Measurements from ENCODE around the gene PRAMEF20. TPM values are rescaled to one million over a fixed set of nuclear protein-coding genes. Genes with fewer than 3 reads are reported as not detected.

Gene PRAMEF20
- total RNA-seq, 1 donor from 2014 or later: not detected

GRCh38 chr1:13462682-13463081, 52.4 kb downstream of the PRAMEF20 start:
- no peak for DNase-seq

- no peak for DNase-seq
These were observed 55.3 kb downstream of the PRAMEF20 start for GRCh38 chr1:13465515-13465914.

- DNase-seq: no peak
These were observed 59.1 kb downstream of the PRAMEF20 start for GRCh38 chr1:13469343-13469742.

Other genes starting within 250 kb of the PRAMEF20 start
- not detected for gene HNRNPCL4, start 244.8 kb upstream of the PRAMEF20 start, total RNA-seq
- not detected for gene PRAMEF9, start 238.6 kb upstream of the PRAMEF20 start, total RNA-seq
- gene PRAMEF13, start 209.0 kb upstream of the PRAMEF20 start, total RNA-seq: not detected
- not detected for gene PRAMEF18, start 184.3 kb upstream of the PRAMEF20 start, total RNA-seq
- not detected for gene PRAMEF5, start 156.3 kb upstream of the PRAMEF20 start, total RNA-seq
- gene PRAMEF8, start 125.3 kb upstream of the PRAMEF20 start, total RNA-seq: not detected
- gene PRAMEF33, start 106.9 kb upstream of the PRAMEF20 start, total RNA-seq: not detected
- gene PRAMEF15, start 94.9 kb upstream of the PRAMEF20 start, total RNA-seq: not detected
- not detected for gene PRAMEF14, start 63.3 kb upstream of the PRAMEF20 start, total RNA-seq
- gene PRAMEF19, start 38.5 kb upstream of the PRAMEF20 start, total RNA-seq: not detected
- not detected for gene PRAMEF17, start 20.8 kb upstream of the PRAMEF20 start, total RNA-seq
- 1.4 TPM for gene LRRC38, start 103.6 kb downstream of the PRAMEF20 start, total RNA-seq
- 5.3 TPM for gene PDPN, start 173.4 kb downstream of the PRAMEF20 start, total RNA-seq